Parathyroid adenoma (tissue), 2 donors: ENCODE results near the gene ZC2HC1C.

Experiments
- H2AFZ ChIP-seq: fragments of 300-600 bp; sonication (generic); one replicate; pipeline ENCODE4 v1.7.0; 2017; ENCODE audit warnings: antibody characterized with exemption, mild to moderate bottlenecking
- H3K27ac ChIP-seq: fragments of 300-600 bp; sonication (generic); one replicate; pipeline ENCODE4 v1.7.0; 2017
- H3K27me3 ChIP-seq: fragments of 300-600 bp; sonication (generic); one replicate; pipeline ENCODE4 v1.7.0; 2017; ENCODE audit warnings: low read length; ENCODE audit not compliant: control insufficient read depth, insufficient read depth
- H3K36me3 ChIP-seq: fragments of 300-600 bp; sonication (generic); one replicate; pipeline ENCODE4 v1.7.0; 2017; ENCODE audit warnings: low read length; ENCODE audit not compliant: control insufficient read depth, insufficient read depth
- H3K4me1 ChIP-seq: fragments of 300-600 bp; sonication (generic); one replicate; pipeline ENCODE4 v1.7.0; 2017; ENCODE audit warnings: control low read depth
- H3K4me2 ChIP-seq: fragments of 300-600 bp; sonication (generic); one replicate; pipeline ENCODE4 v1.7.0; 2017; ENCODE audit warnings: low read length
- H3K4me3 ChIP-seq: fragments of 300-600 bp; sonication (generic); one replicate; pipeline ENCODE4 v1.7.0; 2017; ENCODE audit warnings: low read depth, low read length
- H3K79me2 ChIP-seq: fragments of 300-600 bp; sonication (generic); one replicate; pipeline ENCODE4 v1.7.0; 2017; ENCODE audit warnings: control low read depth
- H3K9ac ChIP-seq: fragments of 300-600 bp; sonication (generic); one replicate; pipeline ENCODE4 v1.7.0; 2017; ENCODE audit warnings: mild to moderate bottlenecking
- H3K9me3 ChIP-seq: fragments of 300-600 bp; sonication (generic); one replicate; pipeline ENCODE4 v1.7.0; 2017; ENCODE audit warnings: low read length; ENCODE audit not compliant: control insufficient read depth
- TF ChIP-seq, protein P1 (sequence below): fragments of 300-600 bp; sonication (generic); IDR thresholded peaks from one replicate; pipeline ENCODE4 v1.7.0; 2017; ENCODE audit warnings: antibody characterized with exemption, mild to moderate bottlenecking
- donor health status: primary hyperparathyroidism.

ZC2HC1C gene

DNA sequence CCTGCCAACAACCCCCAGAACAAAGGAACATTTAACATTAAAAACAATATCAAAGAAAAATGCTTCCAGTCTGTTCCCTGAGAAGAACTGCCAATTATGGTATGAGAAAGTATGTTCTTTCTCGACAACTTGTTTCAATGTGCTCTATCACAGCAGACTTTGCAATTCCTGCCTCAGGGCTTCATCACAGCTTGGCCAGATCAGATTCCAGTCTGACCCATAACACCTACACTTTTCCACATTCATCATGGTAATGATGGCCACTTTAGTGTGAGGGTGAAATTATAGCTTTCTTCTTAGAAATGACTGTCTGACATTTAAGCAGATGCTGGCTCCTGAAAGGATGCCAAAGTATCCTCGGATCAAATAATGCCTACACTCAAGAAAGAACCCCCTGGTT, 40.4 kb downstream of the ZC2HC1C start:
- TF ChIP-seq, protein P1, sequence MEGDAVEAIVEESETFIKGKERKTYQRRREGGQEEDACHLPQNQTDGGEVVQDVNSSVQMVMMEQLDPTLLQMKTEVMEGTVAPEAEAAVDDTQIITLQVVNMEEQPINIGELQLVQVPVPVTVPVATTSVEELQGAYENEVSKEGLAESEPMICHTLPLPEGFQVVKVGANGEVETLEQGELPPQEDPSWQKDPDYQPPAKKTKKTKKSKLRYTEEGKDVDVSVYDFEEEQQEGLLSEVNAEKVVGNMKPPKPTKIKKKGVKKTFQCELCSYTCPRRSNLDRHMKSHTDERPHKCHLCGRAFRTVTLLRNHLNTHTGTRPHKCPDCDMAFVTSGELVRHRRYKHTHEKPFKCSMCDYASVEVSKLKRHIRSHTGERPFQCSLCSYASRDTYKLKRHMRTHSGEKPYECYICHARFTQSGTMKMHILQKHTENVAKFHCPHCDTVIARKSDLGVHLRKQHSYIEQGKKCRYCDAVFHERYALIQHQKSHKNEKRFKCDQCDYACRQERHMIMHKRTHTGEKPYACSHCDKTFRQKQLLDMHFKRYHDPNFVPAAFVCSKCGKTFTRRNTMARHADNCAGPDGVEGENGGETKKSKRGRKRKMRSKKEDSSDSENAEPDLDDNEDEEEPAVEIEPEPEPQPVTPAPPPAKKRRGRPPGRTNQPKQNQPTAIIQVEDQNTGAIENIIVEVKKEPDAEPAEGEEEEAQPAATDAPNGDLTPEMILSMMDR = no peak
- Histone ChIP-seq H3K4me2 (no peak overlapping the region), H3K4me3 (no peak overlapping the region), H3K79me2 (no peaks in the 10 kb centered on the region), H3K27me3 (no peaks in the 10 kb centered on the region), H3K36me3 (no peaks in the 10 kb centered on the region), H2AFZ (no peak overlapping the region), H3K4me1 (no peaks in the 10 kb centered on the region), H3K9me3 (no peaks in the 10 kb centered on the region), H3K27ac (no peak overlapping the region), H3K9ac (no peak overlapping the region)

DNA sequence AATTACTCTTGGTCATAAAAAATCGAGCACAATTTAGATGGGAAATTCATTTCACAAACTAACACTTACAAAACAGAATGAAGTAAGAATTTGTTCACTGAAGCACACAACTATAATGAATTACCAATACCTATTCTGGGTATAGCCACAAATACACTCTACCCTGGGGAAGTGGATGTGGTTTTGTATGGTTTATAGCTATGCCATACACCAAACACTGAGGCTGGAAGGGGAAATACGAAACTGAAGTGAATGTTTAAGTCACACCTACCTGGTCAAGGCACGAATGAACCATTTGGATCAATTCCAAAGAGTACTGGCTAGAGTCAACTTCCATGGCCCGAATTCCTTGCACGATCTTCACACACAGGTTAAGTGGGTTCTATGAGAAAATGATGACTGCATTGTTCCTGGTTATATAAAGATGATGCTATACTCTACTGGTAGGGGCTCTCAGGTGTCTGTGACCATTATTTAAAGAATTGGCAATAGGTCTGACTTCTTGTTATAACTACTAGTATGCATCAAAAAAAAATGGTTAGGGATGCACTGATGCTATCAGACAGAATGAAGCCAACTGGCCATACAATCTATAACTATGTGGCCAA, 44.6 kb downstream of the ZC2HC1C start:
- no peak overlapping the region for H3K4me2 ChIP-seq
- TF ChIP-seq, protein P1 = no peak
- H3K36me3 ChIP-seq = no peaks in the 10 kb centered on the region
- H3K79me2 ChIP-seq = no peaks in the 10 kb centered on the region
- H3K4me3 ChIP-seq = no peak overlapping the region
- H3K27ac ChIP-seq = no peak overlapping the region
- no peak overlapping the region for H2AFZ ChIP-seq
- H3K4me1 ChIP-seq = no peaks in the 10 kb centered on the region
- no peaks in the 10 kb centered on the region for H3K27me3 ChIP-seq
- no peak overlapping the region for H3K9ac ChIP-seq
- H3K9me3 ChIP-seq = no peaks in the 10 kb centered on the region

GRCh38 chr14:75119056-75119455, 49.6 kb downstream of the ZC2HC1C start:
- H3K27ac ChIP-seq = no peak overlapping the region
- H3K9ac ChIP-seq = no peak overlapping the region
- no peak overlapping the region for H2AFZ ChIP-seq
- peaks cover 4% of the 10 kb centered on the region for H3K79me2 ChIP-seq
- H3K9me3 ChIP-seq = no peaks in the 10 kb centered on the region
- H3K4me3 ChIP-seq = no peak overlapping the region
- no peaks in the 10 kb centered on the region for H3K27me3 ChIP-seq
- TF ChIP-seq, protein P1 = no peak
- H3K4me2 ChIP-seq = no peak overlapping the region
- H3K36me3 ChIP-seq = no peaks in the 10 kb centered on the region
- H3K4me1 ChIP-seq = no peaks in the 10 kb centered on the region

- Histone ChIP-seq H3K4me1 (peaks cover 4% of the 10 kb centered on the region), H3K9me3 (no peaks in the 10 kb centered on the region), H3K79me2 (peaks cover 4% of the 10 kb centered on the region), H3K9ac (no peak overlapping the region), H3K4me3 (no peak overlapping the region), H3K4me2 (no peak overlapping the region), H3K27me3 (no peaks in the 10 kb centered on the region), H3K36me3 (no peaks in the 10 kb centered on the region), H3K27ac (no peak overlapping the region), H2AFZ (no peak overlapping the region)
- TF ChIP-seq, protein P1 = no peak
These were observed 51.3 kb downstream of the ZC2HC1C start for GRCh38 chr14:75120541-75121291.
